ENCODE data around the gene TBC1D9.

TBC1D9 gene

GRCh38 chr4:140719022-140719421 is 37.2 kb downstream of the TBC1D9 start:
- no peak for TF ChIP-seq CTCF (IDR thresholded peaks at IDR 0.05; ENCODE audit: control insufficient read depth, insufficient read depth, low read depth, low read length, missing control alignments)
- DNase-seq (ENCODE audit: low read depth): no peak
- H3K4me3 ChIP-seq (ENCODE audit: control insufficient read depth, low read depth, low read length): no peak overlapping the region

DNA sequence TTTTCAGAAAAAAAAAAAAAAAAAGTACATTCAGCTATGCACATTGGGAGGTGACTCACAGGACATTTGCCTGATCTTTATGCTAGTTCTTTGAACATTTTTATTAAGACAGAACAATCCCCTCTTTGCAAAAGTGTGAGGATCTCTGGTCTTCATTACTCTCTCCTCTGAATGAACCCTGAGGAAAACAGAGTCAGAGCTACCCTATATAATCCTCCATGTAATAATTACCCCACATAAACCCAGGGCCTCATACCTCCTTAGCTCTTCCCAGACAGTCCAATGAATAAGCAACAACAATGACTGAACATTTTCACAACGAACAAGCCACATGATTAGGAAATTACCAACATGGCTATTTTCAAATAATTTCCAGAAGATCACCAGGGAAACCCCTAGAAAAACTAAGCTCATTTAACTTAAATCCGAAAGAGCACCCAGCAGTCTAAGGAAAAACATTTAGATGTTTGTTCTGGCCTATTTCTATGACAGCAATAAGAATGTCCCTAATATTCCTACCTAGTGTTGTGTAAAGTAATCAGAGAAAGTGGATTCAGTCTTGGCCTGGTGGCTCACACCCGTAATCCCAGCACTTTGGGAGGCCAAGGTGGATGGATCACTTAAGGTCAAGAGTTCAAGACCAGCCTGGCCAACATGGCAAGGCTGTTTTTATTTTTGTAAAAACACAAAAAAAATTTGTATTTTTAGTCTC is 37.8 kb downstream of the TBC1D9 start:
- no peak for DNase-seq (ENCODE audit: low read depth)
- H3K4me3 ChIP-seq (ENCODE audit: control insufficient read depth, low read depth, low read length): no peak overlapping the region
- no peak for TF ChIP-seq CTCF (IDR thresholded peaks at IDR 0.05; ENCODE audit: control insufficient read depth, insufficient read depth, low read depth, low read length, missing control alignments)

DNA sequence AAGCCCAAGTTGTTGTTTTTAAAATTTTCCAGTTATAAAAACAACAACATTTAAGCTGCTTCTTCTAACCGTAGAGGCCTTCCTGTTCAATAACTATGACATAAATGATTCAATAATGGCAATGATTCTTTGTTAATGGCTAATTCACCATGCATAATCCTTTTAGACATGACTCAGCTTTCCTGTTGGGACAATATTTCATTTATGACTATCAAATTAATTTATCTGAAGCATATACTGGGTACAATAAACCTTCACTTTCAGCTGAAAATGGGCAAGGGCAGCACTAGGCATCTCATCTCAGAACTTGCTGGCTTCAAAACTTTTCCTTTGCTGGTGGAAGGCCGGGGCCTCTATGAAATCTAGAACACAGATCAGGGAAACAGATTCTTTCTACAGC is 38.9 kb downstream of the TBC1D9 start:
- H3K4me3 ChIP-seq (ENCODE audit: control insufficient read depth, low read depth, low read length): no peak overlapping the region
- TF ChIP-seq CTCF (IDR thresholded peaks at IDR 0.05; ENCODE audit: control insufficient read depth, insufficient read depth, low read depth, low read length, missing control alignments): no peak
- DNase-seq (ENCODE audit: low read depth): no peak

GRCh38 chr4:140715119-140715518 is 41.1 kb downstream of the TBC1D9 start:
- no peak for DNase-seq (ENCODE audit: low read depth)
- no peak for TF ChIP-seq CTCF (IDR thresholded peaks at IDR 0.05; ENCODE audit: control insufficient read depth, insufficient read depth, low read depth, low read length, missing control alignments)
- no peak overlapping the region for H3K4me3 ChIP-seq (ENCODE audit: control insufficient read depth, low read depth, low read length)

DNA sequence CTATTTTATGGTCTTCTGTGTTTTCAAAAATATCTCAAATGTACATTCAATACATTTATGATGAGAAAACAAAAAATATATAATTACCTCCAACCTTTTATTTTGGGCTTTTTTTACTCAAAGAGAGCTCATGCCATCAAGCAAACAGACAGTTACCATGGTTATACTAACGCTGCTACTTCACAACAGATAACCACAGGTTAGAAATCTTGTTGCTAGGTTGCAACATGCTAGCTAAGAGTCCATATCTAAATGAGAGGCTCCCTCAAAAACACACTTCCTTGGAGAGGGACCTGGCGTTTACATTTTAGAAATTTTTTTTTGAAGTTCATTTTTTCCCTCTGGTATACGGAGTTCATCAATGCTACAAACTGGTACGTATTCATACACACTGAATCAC is 44.3 kb downstream of the TBC1D9 start:
- DNase-seq (ENCODE audit: low read depth): no peak
- no peak overlapping the region for H3K4me3 ChIP-seq (ENCODE audit: control insufficient read depth, low read depth, low read length)
- no peak for TF ChIP-seq CTCF (IDR thresholded peaks at IDR 0.05; ENCODE audit: control insufficient read depth, insufficient read depth, low read depth, low read length, missing control alignments)

DNA sequence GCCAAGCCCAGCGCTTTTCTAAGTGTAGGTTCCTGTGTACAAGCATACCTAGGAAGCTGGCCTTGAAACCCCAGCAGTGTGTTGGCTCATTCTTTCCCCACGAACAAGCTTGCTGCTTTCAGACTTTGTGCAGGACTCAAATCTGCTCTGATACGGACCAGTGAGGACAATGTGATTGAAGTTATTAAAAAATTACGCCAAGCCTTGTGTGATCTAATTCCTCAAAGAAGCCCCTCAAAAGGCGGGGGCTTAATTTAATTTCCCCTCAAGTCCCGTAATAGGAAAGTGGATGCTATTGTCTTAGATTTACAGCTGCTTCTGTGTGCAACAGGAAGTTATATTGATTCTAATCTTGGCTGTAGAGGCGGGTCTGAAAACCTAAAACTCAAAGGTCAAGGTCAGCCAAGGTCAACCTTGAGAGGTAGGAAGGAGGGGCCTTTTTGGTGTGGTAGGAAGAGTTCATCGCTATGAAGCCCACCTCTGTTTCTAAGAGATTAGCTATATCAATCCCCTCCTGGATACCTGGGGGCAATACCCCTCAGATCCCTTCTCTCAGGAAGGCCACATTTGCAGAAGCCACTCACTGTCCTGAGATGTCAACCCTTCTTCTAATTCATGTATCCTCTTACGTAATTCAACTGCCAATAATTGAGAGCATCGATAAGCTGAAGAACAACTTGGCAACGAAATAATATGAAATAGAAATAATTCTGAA is 45.1 kb downstream of the TBC1D9 start:
- DNase-seq (ENCODE audit: low read depth): no peak
- TF ChIP-seq CTCF (IDR thresholded peaks at IDR 0.05; ENCODE audit: control insufficient read depth, insufficient read depth, low read depth, low read length, missing control alignments): no peak
- H3K4me3 ChIP-seq (ENCODE audit: control insufficient read depth, low read depth, low read length): no peak overlapping the region

Data from AG09309 (cell line).